Gastrocnemius medialis (tissue), 4 donors: ENCODE results near the gene BCORL1. TPM values are rescaled to one million over a fixed set of nuclear protein-coding genes. Genes with fewer than 3 reads are reported as not detected.

Experiments
- ATAC-seq, 2 donors: fragments of 150-250 bp; one replicate each; pipeline ENCODE4 v1.9.1; 2016
- DNase-seq, 2 donors: peaks; one replicate each; pipeline ENCODE4 v3.0.0-alpha.2; 2019
- H3K27ac ChIP-seq, 4 donors: fragments of 200-600 bp; sonication (generic); 1 replicate in 1 of 4; 2 replicates in 3 of 4; pipeline ENCODE4 v1.5.1; 2016 to 2018; ENCODE audit warnings: mild to moderate bottlenecking in 2 of 4, moderate library complexity in 1 of 4
- H3K27me3 ChIP-seq, 3 donors: fragments of 200-600 bp; sonication (generic) in 2 of 3; 1 replicate in 1 of 3; 2 replicates in 2 of 3; pipeline versions ENCODE4 v1.5.1 to v1.6.0; 2016 to 2019; ENCODE audit warnings: mild to moderate bottlenecking in 1 of 3, moderate library complexity in 1 of 3
- H3K36me3 ChIP-seq, 2 donors: fragments of 200-600 bp; sonication (generic) in 1 of 2; one replicate each; pipeline ENCODE4 v1.5.1; 2017 to 2018
- H3K4me1 ChIP-seq, 2 donors: fragments of 200-600 bp; sonication (generic) in 1 of 2; one replicate each; pipeline ENCODE4 v1.5.1; 2016 to 2017; ENCODE audit warnings: mild to moderate bottlenecking in 2 of 2
- H3K4me3 ChIP-seq, 4 donors: fragments of 200-600 bp; sonication (generic) in 3 of 4; 1 replicate in 1 of 4; 2 replicates in 3 of 4; pipeline ENCODE4 v1.5.1; 2016 to 2019; ENCODE audit warnings: mild to moderate bottlenecking in 2 of 4
- H3K9me3 ChIP-seq, 3 donors: fragments of 200-600 bp; sonication (generic) in 2 of 3; 1 replicate in 1 of 3; 2 replicates in 2 of 3; pipeline ENCODE4 v1.5.1; 2016 to 2019
- CTCF ChIP-seq, 5 experiments: fragments of 450-650 bp in 3 of 5; fragments of 200-600 bp in 2 of 5; sonication (generic) in 2 of 5; IDR thresholded peaks in 4 of 5; conservative IDR thresholded peaks in 1 of 5; 1 replicate in 4 of 5; 2 replicates in 1 of 5; pipeline ENCODE4 v1.5.1; 2016 to 2019; ENCODE audit warnings: antibody characterized with exemption in 5 of 5, mild to moderate bottlenecking in 3 of 5, moderate library complexity in 3 of 5
- POLR2A ChIP-seq, 2 donors: fragments of 450-650 bp; IDR thresholded peaks; one replicate each; pipeline ENCODE4 v1.6.1; 2017; ENCODE audit warnings: antibody characterized with exemption in 2 of 2, mild to moderate bottlenecking in 2 of 2, moderate library complexity in 2 of 2
- in situ Hi-C, 4 donors: fragments of 200-750 bp; cut with MboI; loops; one replicate each; pipeline versions ENCODE4 v1.15.0 to v1.8.0; 2017; ENCODE audit warnings: low sequenced_read_pairs in 4 of 4
- intact Hi-C: fragments of 100-400 bp; cut with DNase I; formaldehyde crosslinking; loops from one replicate; pipeline ENCODE4 v1.15.1; 2023; ENCODE audit warnings: low total_unique reads
- total RNA-seq, 4 donors: library from RNA; depleted of rRNA; stranded (reverse); fragments of >200 nt; gene quantifications; one replicate each; pipeline versions ENCODE4 v1.1.0 to v1.2.3, GENCODE V29; 2016

BCORL1 gene
- total RNA-seq, 4 donors from 2014 or later = 1.1 to 3.6 (median 2.4) TPM

- Histone ChIP-seq H3K4me3 (no peak overlapping the region), H3K36me3 (no peaks in the 10 kb centered on the region), H3K9me3 (no peaks in the 10 kb centered on the region), H3K4me1 (peaks cover 4 to 5% of the 10 kb centered on the region in 2 donors), H3K27ac (no peak overlapping the region), H3K27me3 (no peaks in the 10 kb centered on the region)
- in situ Hi-C loops (no loop called here), intact Hi-C loops (no loop called here)
- ATAC-seq (no peak), DNase-seq (no peak)
- TF ChIP-seq CTCF (IDR thresholded peaks at IDR 0.05 in 4 of 5, conservative IDR thresholded peaks at IDR 0.05 in 1 of 5) (no peak), POLR2A (IDR thresholded peaks at IDR 0.05) (no peak)
Observed at GRCh38 chrX:130095249-130096030, 113.0 kb downstream of the BCORL1 start.

GRCh38 chrX:130097507-130098209, 115.2 kb downstream of the BCORL1 start:
- H3K27me3 ChIP-seq = no peaks in the 10 kb centered on the region
- intact Hi-C loops (no loop called here), in situ Hi-C loops (no loop called here)
- ATAC-seq (no peak), DNase-seq (no peak)
- H3K9me3 ChIP-seq = no peaks in the 10 kb centered on the region
- H3K4me3 ChIP-seq = no peak overlapping the region
- H3K27ac ChIP-seq = peak overlapping the region in 1 of 4 donors; percentile 6
- H3K4me1 ChIP-seq = peaks cover 4 to 5% of the 10 kb centered on the region in 2 donors
- H3K36me3 ChIP-seq = no peaks in the 10 kb centered on the region
- TF ChIP-seq CTCF (IDR thresholded peaks at IDR 0.05 in 4 of 5, conservative IDR thresholded peaks at IDR 0.05 in 1 of 5) (no peak), POLR2A (IDR thresholded peaks at IDR 0.05) (no peak)

- H3K27me3 ChIP-seq = no peaks in the 10 kb centered on the region
- intact Hi-C loops (no loop called here), in situ Hi-C loops (no loop called here)
- H3K4me3 ChIP-seq = no peak overlapping the region
- peaks cover 4 to 5% of the 10 kb centered on the region in 2 donors for H3K4me1 ChIP-seq
- TF ChIP-seq CTCF (IDR thresholded peaks at IDR 0.05 in 4 of 5, conservative IDR thresholded peaks at IDR 0.05 in 1 of 5) (no peak), POLR2A (IDR thresholded peaks at IDR 0.05) (no peak)
- H3K9me3 ChIP-seq = no peaks in the 10 kb centered on the region
- H3K27ac ChIP-seq = peak overlapping the region in 1 of 4 donors; percentile 6
- no peaks in the 10 kb centered on the region for H3K36me3 ChIP-seq
- DNase-seq (no peak), ATAC-seq (no peak)
Observed at GRCh38 chrX:130098210-130098552, 115.7 kb downstream of the BCORL1 start.

- ATAC-seq (peak; percentile 76 to 90), DNase-seq (peak; percentile 40 to 71)
- in situ Hi-C loops = no loop called here
- intact Hi-C loops = no loop called here
- Histone ChIP-seq H3K36me3 (no peaks in the 10 kb centered on the region), H3K27me3 (no peaks in the 10 kb centered on the region), H3K27ac (peak overlapping the region; percentile 39 to 57 (median 46)), H3K4me3 (no peak overlapping the region), H3K9me3 (no peaks in the 10 kb centered on the region), H3K4me1 (peaks cover 4 to 5% of the 10 kb centered on the region in 2 donors)
- TF ChIP-seq CTCF (IDR thresholded peaks at IDR 0.05 in 4 of 5, conservative IDR thresholded peaks at IDR 0.05 in 1 of 5) (no peak), POLR2A (IDR thresholded peaks at IDR 0.05) (no peak)
Observed at GRCh38 chrX:130100180-130100579, 117.7 kb downstream of the BCORL1 start.
